Measurements from ENCODE around the gene PRKCE. TPM values are rescaled to one million over a fixed set of nuclear protein-coding genes. Genes with fewer than 3 reads are reported as not detected.

Gene PRKCE
- total and polyA plus RNA-seq, 2 of the 8 experiments (the other 6 are each of a cell fraction or from before 2014, with no cell fraction given): 0.54 to 2.1 TPM

DNA sequence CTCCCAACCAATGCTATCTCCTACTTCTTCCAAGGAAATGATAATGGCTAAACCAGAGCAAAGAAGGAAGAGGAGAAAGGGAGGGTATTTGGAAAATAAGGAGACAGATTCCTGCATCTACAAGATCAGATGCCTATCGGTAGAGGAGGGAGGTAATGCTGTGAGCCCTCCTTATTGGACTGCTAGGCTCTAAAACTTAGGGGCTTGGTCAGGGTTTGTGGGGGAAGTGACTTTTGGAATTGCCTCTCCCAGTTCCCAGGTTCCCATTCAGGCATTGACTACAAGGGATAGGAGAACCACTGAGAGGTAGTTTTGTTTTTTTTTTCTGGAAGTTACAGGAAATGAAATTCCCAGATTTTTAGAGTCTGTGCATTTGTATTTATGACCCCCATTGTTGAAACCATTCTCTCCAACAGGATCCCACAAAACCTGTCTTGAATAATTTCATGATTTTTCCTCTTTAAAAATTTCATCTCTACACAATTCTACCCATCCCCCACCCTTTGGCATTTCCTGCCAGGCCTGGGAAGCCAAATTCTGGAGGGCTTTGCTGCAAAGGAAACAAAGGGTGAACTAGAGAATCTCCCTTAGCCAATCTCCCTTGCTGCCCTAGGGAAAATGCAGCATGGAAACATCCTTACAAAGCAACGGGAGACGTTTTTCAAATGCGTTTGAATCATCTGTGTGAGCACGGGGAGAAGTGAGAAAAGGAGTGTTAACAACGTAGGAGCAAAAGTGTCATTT is 363.6 kb downstream of the PRKCE start (continued):
- 0 out of 3 replicates have a peak, but pooled peaks of 1 of the 2 experiments have one; percentile 14 for TF ChIP-seq EP300 (IDR thresholded peaks at IDR 0.05; ENCODE audit: borderline replicate concordance in 1 of 2, low read depth in 2 of 2, low read length in 2 of 2)
- TF ChIP-seq, protein P1, sequence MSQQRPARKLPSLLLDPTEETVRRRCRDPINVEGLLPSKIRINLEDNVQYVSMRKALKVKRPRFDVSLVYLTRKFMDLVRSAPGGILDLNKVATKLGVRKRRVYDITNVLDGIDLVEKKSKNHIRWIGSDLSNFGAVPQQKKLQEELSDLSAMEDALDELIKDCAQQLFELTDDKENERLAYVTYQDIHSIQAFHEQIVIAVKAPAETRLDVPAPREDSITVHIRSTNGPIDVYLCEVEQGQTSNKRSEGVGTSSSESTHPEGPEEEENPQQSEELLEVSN (IDR thresholded peaks at IDR 0.05): no peak
- TF ChIP-seq SP1 (IDR thresholded peaks at IDR 0.05; ENCODE audit: low read depth, low read length): peak; percentile 68
- TF ChIP-seq, protein P2, sequence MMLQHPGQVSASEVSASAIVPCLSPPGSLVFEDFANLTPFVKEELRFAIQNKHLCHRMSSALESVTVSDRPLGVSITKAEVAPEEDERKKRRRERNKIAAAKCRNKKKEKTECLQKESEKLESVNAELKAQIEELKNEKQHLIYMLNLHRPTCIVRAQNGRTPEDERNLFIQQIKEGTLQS (IDR thresholded peaks at IDR 0.05; ENCODE audit: insufficient read depth, low read depth, low read length): no peak
- 0 out of 4 replicates have a peak, but pooled peaks of 1 of the 2 experiments have one; percentile 68 for TF ChIP-seq HDAC2 (IDR thresholded peaks at IDR 0.05; ENCODE audit: borderline replicate concordance in 1 of 2, low read depth in 2 of 2, low read length in 2 of 2)
- no peak for TF ChIP-seq GABPA (IDR thresholded peaks at IDR 0.05; ENCODE audit: borderline replicate concordance, insufficient read depth, low read length)
- peak in 1 of 2 experiments; percentile 4; a peak in 1 of 4 replicates for TF ChIP-seq RAD21 (IDR thresholded peaks at IDR 0.05 in 1 of 2, conservative IDR thresholded peaks at IDR 0.05 in 1 of 2; ENCODE audit: low read depth in 2 of 2, low read length in 2 of 2)
- TF ChIP-seq CHD2 (IDR thresholded peaks at IDR 0.05; ENCODE audit: low read length): peak; percentile 39; the same call in 1 of the 2 replicates
- no peak for TF ChIP-seq CREB1 (IDR thresholded peaks at IDR 0.05)
- TF ChIP-seq CBX5 (IDR thresholded peaks at IDR 0.05; ENCODE audit: low read depth, low read length): no peak
- peak; percentile 58; the same call in 1 of the 2 replicates for TF ChIP-seq YY1 (IDR thresholded peaks at IDR 0.05; ENCODE audit: low read depth, low read length)
- TF ChIP-seq, protein P3, sequence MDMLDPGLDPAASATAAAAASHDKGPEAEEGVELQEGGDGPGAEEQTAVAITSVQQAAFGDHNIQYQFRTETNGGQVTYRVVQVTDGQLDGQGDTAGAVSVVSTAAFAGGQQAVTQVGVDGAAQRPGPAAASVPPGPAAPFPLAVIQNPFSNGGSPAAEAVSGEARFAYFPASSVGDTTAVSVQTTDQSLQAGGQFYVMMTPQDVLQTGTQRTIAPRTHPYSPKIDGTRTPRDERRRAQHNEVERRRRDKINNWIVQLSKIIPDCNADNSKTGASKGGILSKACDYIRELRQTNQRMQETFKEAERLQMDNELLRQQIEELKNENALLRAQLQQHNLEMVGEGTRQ (IDR thresholded peaks at IDR 0.05; ENCODE audit: low read length): no peak
